Skeletal muscle satellite cell (primary cell): ENCODE results near the gene DNAJC13. TPM values are rescaled to one million over a fixed set of nuclear protein-coding genes. Genes with fewer than 3 reads are reported as not detected.
"Not testable (repeated sequence)": the region's sequence is repeated elsewhere in the genome, so short reads cannot be mapped to it uniquely, and the experiment has no call there.

Experiments
- H3K27me3 ChIP-seq: 2 replicates; pipeline ENCODE4 v1.7.0; 2013; ENCODE audit warnings: low read length; ENCODE audit not compliant: control insufficient read depth, insufficient read depth
- H3K36me3 ChIP-seq: 2 replicates; pipeline ENCODE4 v1.7.0; 2013; ENCODE audit warnings: mild to moderate bottlenecking, control low read depth, low read length; ENCODE audit not compliant: insufficient read depth
- H3K4me1 ChIP-seq: 2 replicates; pipeline ENCODE4 v1.7.0; 2013; ENCODE audit warnings: low read length; ENCODE audit not compliant: control insufficient read depth, insufficient read depth
- H3K4me2 ChIP-seq: 2 replicates; pipeline ENCODE4 v1.7.0; 2013; ENCODE audit warnings: mild to moderate bottlenecking, low read length
- H3K4me3 ChIP-seq: 2 replicates; pipeline ENCODE4 v1.7.0; 2013; ENCODE audit warnings: low read length
- H3K9ac ChIP-seq: 2 replicates; pipeline ENCODE4 v1.7.0; 2013; ENCODE audit warnings: mild to moderate bottlenecking, low read depth, low read length, moderate library complexity
- H3K9me3 ChIP-seq: replicated peaks from 2 replicates; pipeline ENCODE4 v1.7.0; 2013; ENCODE audit warnings: mild to moderate bottlenecking, control low read depth, low read length
- total RNA-seq: library from RNA; depleted of rRNA; stranded (reverse); fragments of >200 nt; gene quantifications from 2 replicates; pipeline ENCODE4 v1.2.3, GENCODE V29; 2012; rRNA removed

Gene DNAJC13
- 54.2 and 64.9 TPM in 2 replicates for total RNA-seq

- H3K9me3 ChIP-seq = no peaks in the 10 kb centered on the region
- H3K9ac ChIP-seq = peak within 1 kb of the TSS; percentile 96
- H3K4me3 ChIP-seq = peak within 1 kb of the TSS; percentile 89
- H3K4me2 ChIP-seq = peak within 1 kb of the TSS; percentile 83
- H3K36me3 ChIP-seq = no peaks in the 10 kb centered on the region
- H3K4me1 ChIP-seq = peaks cover 23% of the 10 kb centered on the region
- no peaks in the 10 kb centered on the region for H3K27me3 ChIP-seq
Observed at GRCh38 chr3:132416807-132417694, at the start of gene DNAJC13. Gene DNAJC13 (plus strand): TSS chr3:132417502. CDS start chr3:132434551, 17,049 bp downstream.

DNA sequence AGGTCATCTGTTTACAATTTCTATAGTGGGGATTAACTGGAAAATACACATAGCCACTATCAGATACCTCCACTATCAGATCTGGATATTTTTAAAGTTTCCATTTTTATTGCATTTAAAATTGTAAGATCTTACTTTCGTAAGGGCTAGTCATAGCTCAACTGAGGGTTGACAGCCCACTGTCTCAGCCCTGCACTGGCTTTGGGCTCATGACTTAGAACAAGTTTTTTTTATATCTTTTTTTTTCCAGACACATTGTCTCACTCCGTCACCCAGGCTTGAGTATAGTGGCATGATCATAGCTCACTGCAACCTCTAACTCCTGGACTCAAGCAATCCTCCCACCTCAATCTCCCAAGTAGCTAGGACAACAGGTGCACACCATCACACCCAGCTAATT, 48.8 kb upstream of the DNAJC13 start:
- H3K27me3 ChIP-seq = peaks cover 10% of the 10 kb centered on the region
- no peak overlapping the region for H3K9ac ChIP-seq
- no peaks in the 10 kb centered on the region for H3K36me3 ChIP-seq
- no peak overlapping the region for H3K4me2 ChIP-seq
- no peak overlapping the region for H3K4me3 ChIP-seq
- no peaks in the 10 kb centered on the region for H3K4me1 ChIP-seq
- no peaks in the 10 kb centered on the region for H3K9me3 ChIP-seq

DNA sequence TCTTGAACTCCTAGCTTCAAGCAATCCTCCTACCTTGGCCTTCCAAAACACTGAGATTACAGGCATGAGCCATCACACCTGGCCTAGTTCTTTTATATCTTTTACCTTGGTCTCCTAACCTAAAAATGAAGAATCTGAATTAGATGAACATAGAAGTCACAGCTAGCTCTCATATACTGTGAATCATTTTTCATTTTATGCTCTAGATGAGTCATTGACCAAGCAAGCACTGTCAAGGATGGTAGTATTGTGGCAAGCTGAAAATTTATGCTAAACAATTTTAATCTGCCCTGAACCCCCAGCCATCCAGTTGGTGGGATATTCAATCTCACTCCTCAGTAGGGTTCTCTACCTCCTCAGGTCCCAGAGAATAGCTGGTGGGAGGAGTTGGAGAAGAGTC, 48.3 kb upstream of the DNAJC13 start:
- no peak overlapping the region for H3K4me3 ChIP-seq
- no peak overlapping the region for H3K4me2 ChIP-seq
- H3K9ac ChIP-seq = no peak overlapping the region
- H3K27me3 ChIP-seq = peaks cover 10% of the 10 kb centered on the region
- H3K36me3 ChIP-seq = no peaks in the 10 kb centered on the region
- H3K4me1 ChIP-seq = no peaks in the 10 kb centered on the region
- H3K9me3 ChIP-seq = no peaks in the 10 kb centered on the region

DNA sequence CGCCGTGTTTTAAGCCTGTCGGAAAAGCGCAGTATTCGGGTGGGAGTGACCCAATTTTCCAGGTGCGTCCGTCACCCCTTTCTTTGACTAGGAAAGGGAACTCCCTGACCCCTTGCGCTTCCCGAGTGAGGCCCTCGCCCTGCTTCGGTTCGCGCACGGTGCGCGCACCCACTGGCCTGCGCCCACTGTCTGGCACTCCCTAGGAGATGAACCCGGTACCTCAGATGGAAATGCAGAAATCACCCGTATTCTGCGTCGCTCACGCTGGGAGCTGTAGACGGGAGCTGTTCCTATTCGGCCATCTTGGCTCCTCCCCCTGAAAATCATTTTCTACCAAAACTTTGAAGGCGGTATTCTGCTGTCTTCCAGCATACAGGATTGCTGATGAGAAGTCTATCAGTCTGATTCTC, 40.4 kb upstream of the DNAJC13 start:
- not testable (repeated sequence) for H3K9me3 ChIP-seq, H3K4me2 ChIP-seq, H3K36me3 ChIP-seq, H3K4me1 ChIP-seq, H3K9ac ChIP-seq, H3K4me3 ChIP-seq
- peaks cover 15% of the 10 kb centered on the region for H3K27me3 ChIP-seq

- Histone ChIP-seq H3K4me1 (no peaks in the 10 kb centered on the region), H3K4me2 (no peak overlapping the region), H3K9me3 (no peaks in the 10 kb centered on the region), H3K9ac (no peak overlapping the region), H3K36me3 (no peaks in the 10 kb centered on the region), H3K4me3 (no peak overlapping the region), H3K27me3 (peaks cover 15% of the 10 kb centered on the region)
Observed at GRCh38 chr3:132378048-132378762, 39.1 kb upstream of the DNAJC13 start.

DNA sequence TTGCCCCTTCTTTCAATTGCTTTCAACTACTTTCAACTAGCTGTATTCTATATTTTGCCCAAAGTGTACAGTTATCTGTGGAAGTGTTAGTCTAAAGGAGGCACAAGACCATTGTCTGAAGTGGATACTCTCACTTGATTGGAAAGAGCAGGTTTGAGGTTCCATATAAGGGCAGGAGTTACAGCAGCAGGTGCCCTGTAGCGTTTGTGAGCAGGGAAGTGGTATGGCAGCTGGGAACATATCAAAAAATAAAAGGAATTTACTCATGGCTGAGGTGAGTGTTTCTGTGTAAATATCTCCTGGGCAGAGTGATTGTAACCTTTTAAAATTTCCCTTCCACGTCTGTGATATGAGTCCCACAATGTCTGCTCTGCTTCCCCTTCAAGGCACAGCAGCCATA, 38.5 kb upstream of the DNAJC13 start:
- Histone ChIP-seq H3K9me3 (no peaks in the 10 kb centered on the region), H3K4me2 (no peak overlapping the region), H3K9ac (no peak overlapping the region), H3K36me3 (no peaks in the 10 kb centered on the region), H3K4me1 (no peaks in the 10 kb centered on the region), H3K4me3 (no peak overlapping the region), H3K27me3 (peaks cover 15% of the 10 kb centered on the region)

DNA sequence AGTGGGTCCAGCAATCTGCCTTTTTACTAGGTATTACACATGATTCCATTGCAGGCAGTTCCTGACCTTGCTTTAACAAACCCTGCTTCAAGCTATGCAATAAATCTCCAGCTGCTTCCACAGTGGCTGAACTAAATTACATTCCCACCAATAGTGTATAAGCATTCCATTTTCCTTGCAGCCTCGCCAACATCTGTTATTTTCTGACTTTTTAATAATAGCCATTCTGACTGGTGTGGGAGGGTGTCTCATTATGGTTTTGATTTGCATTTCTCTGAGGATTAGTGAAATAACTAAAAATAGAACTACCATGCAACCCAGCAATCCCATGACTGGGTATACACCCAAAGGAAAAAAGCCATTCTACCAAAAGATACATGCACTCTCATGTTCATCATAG, 36.4 kb upstream of the DNAJC13 start:
- no peak overlapping the region for H3K4me3 ChIP-seq
- no peaks in the 10 kb centered on the region for H3K36me3 ChIP-seq
- H3K27me3 ChIP-seq = peaks cover 15% of the 10 kb centered on the region
- H3K9me3 ChIP-seq = no peaks in the 10 kb centered on the region
- no peak overlapping the region for H3K9ac ChIP-seq
- no peaks in the 10 kb centered on the region for H3K4me1 ChIP-seq
- no peak overlapping the region for H3K4me2 ChIP-seq

GRCh38 chr3:132381348-132381944, 35.9 kb upstream of the DNAJC13 start:
- no peak overlapping the region for H3K9ac ChIP-seq
- no peak overlapping the region for H3K4me3 ChIP-seq
- no peak overlapping the region for H3K4me2 ChIP-seq
- H3K9me3 ChIP-seq = no peaks in the 10 kb centered on the region
- H3K4me1 ChIP-seq = no peaks in the 10 kb centered on the region
- H3K27me3 ChIP-seq = peaks cover 15% of the 10 kb centered on the region
- no peaks in the 10 kb centered on the region for H3K36me3 ChIP-seq

GRCh38 chr3:132382267-132382666, 35.0 kb upstream of the DNAJC13 start:
- H3K36me3 ChIP-seq = no peaks in the 10 kb centered on the region
- no peaks in the 10 kb centered on the region for H3K4me1 ChIP-seq
- H3K9me3 ChIP-seq = no peaks in the 10 kb centered on the region
- no peak overlapping the region for H3K4me2 ChIP-seq
- H3K9ac ChIP-seq = no peak overlapping the region
- no peak overlapping the region for H3K4me3 ChIP-seq
- peaks cover 20% of the 10 kb centered on the region for H3K27me3 ChIP-seq

GRCh38 chr3:132382688-132383194, 34.6 kb upstream of the DNAJC13 start:
- no peaks in the 10 kb centered on the region for H3K36me3 ChIP-seq
- H3K9ac ChIP-seq = no peak overlapping the region
- no peaks in the 10 kb centered on the region for H3K4me1 ChIP-seq
- no peak overlapping the region for H3K4me3 ChIP-seq
- H3K9me3 ChIP-seq = no peaks in the 10 kb centered on the region
- peaks cover 18% of the 10 kb centered on the region for H3K27me3 ChIP-seq
- H3K4me2 ChIP-seq = no peak overlapping the region

- H3K4me2 ChIP-seq = no peak overlapping the region
- H3K36me3 ChIP-seq = no peaks in the 10 kb centered on the region
- no peak overlapping the region for H3K9ac ChIP-seq
- H3K9me3 ChIP-seq = no peaks in the 10 kb centered on the region
- H3K27me3 ChIP-seq = peaks cover 10% of the 10 kb centered on the region
- no peak overlapping the region for H3K4me3 ChIP-seq
- no peaks in the 10 kb centered on the region for H3K4me1 ChIP-seq
Observed at GRCh38 chr3:132386259-132386658, 31.0 kb upstream of the DNAJC13 start.
